SK-N-SH treated with all-trans-retinoic acid at 6 μM for 48 hours (cell line): ENCODE results near the gene TRPM5.

ENCODE experiments used
- ARNTL ChIP-seq: fragments of 450-650 bp; formaldehyde crosslinking; IDR thresholded peaks from 2 replicates; pipeline ENCODE4 v1.5.0; 2020; ENCODE audit warnings: low read depth, mild to moderate bottlenecking, moderate library complexity, borderline replicate concordance
- BACH2 ChIP-seq: fragments of 250-450 bp; sonication (Bioruptor Pico); IDR thresholded peaks from 2 replicates; pipeline ENCODE4 v1.9.0; 2021; ENCODE audit warnings: mild to moderate bottlenecking, borderline replicate concordance
- CREB5 ChIP-seq: fragments of 250-450 bp; sonication (Bioruptor Pico); IDR thresholded peaks from 2 replicates; pipeline ENCODE4 v1.5.1; 2020; ENCODE audit warnings: low read depth, mild to moderate bottlenecking, moderate library complexity
- CSRNP3 ChIP-seq: fragments of 250-450 bp; sonication (Bioruptor Pico); IDR thresholded peaks from 2 replicates; pipeline ENCODE4 v1.5.1; 2021; ENCODE audit warnings: mild to moderate bottlenecking, moderate library complexity
- ISL1 ChIP-seq: fragments of 250-450 bp; sonication (Bioruptor Pico); IDR thresholded peaks from 2 replicates; pipeline ENCODE4 v2.1.2; 2022; ENCODE audit warnings: mild to moderate bottlenecking, moderate library complexity
- OSR1 ChIP-seq: fragments of 250-450 bp; sonication (Bioruptor Pico); IDR thresholded peaks from 2 replicates; pipeline ENCODE4 v1.8.0; 2022; ENCODE audit warnings: moderate library complexity, mild to moderate bottlenecking, inconsistent platforms
- PATZ1 ChIP-seq: fragments of 250-450 bp; sonication (Bioruptor Pico); IDR thresholded peaks from 2 replicates; pipeline ENCODE4 v1.8.0; 2020; ENCODE audit warnings: mild to moderate bottlenecking, moderate library complexity, borderline replicate concordance
- RARB ChIP-seq: fragments of 250-450 bp; sonication (Bioruptor Pico); IDR thresholded peaks from 2 replicates; pipeline ENCODE4 v1.8.0; 2021; ENCODE audit warnings: mild to moderate bottlenecking, moderate library complexity
- SNAI2 ChIP-seq: fragments of 250-450 bp; sonication (Bioruptor Pico); IDR thresholded peaks from 2 replicates; pipeline ENCODE4 v1.5.0; 2020; ENCODE audit warnings: mild to moderate bottlenecking, moderate library complexity
- TCF4 ChIP-seq: fragments of 250-450 bp; sonication (Bioruptor Pico); IDR thresholded peaks from 2 replicates; pipeline ENCODE4 v1.8.0; 2021; ENCODE audit warnings: mild to moderate bottlenecking, moderate library complexity, borderline replicate concordance
- TSHZ2 ChIP-seq: fragments of 250-450 bp; sonication (Bioruptor Pico); IDR thresholded peaks from 2 replicates; pipeline ENCODE4 v1.5.0; 2020; ENCODE audit warnings: mild to moderate bottlenecking, moderate library complexity
- ZFP30 ChIP-seq: fragments of 450-650 bp; formaldehyde crosslinking; IDR thresholded peaks from 2 replicates; pipeline ENCODE4 v1.5.0; 2022; ENCODE audit warnings: mild to moderate bottlenecking, moderate library complexity
- ZNF565 ChIP-seq: fragments of 450-650 bp; formaldehyde crosslinking; conservative IDR thresholded peaks from 2 replicates; pipeline ENCODE4 v1.5.0; 2020; ENCODE audit warnings: low read depth, mild to moderate bottlenecking, moderate library complexity
- ZNF70 ChIP-seq: fragments of 450-650 bp; formaldehyde crosslinking; IDR thresholded peaks from 2 replicates; pipeline ENCODE4 v1.5.0; 2020; ENCODE audit warnings: mild to moderate bottlenecking, moderate library complexity

- TF ChIP-seq ZFP30 (no peak), TCF4 (CRISPR knock-in tag) (no peak), SNAI2 (CRISPR knock-in tag) (no peak), ZNF565 (CRISPR knock-in tag) (no peak), BACH2 (CRISPR knock-in tag) (no peak), ISL1 (CRISPR knock-in tag) (no peak), TSHZ2 (CRISPR knock-in tag) (no peak), RARB (CRISPR knock-in tag) (no peak), PATZ1 (CRISPR knock-in tag) (no peak), ARNTL (CRISPR knock-in tag) (no peak), CSRNP3 (CRISPR knock-in tag) (no peak), CREB5 (no peak), OSR1 (no peak), ZNF70 (CRISPR knock-in tag) (no peak)
Measured at GRCh38 chr11:2453436-2453835, 9.1 kb upstream of the TRPM5 start.
